OCI-LY1 (cell line): ENCODE measurements around the gene CRHR1.

ENCODE experiments used
- H2AFZ ChIP-seq: fragments of 200-600 bp; sonication (generic), shearing (Covaris generic); 2 replicates; pipeline ENCODE4 v1.6.0; 2014; ENCODE audit warnings: antibody characterized with exemption, mild to moderate bottlenecking, low read length
- H3F3A ChIP-seq: fragments of 200-600 bp; sonication (generic), shearing (Covaris generic); 2 replicates; pipeline ENCODE4 v1.6.0; 2014; ENCODE audit warnings: mild to moderate bottlenecking, antibody characterized with exemption, low read length, moderate library complexity; ENCODE audit not compliant: insufficient read depth
- H3K27ac ChIP-seq: fragments of 200-600 bp; sonication (generic); 2 replicates; pipeline ENCODE4 v1.5.1; 2014; ENCODE audit warnings: low read length, mixed run types, mild to moderate bottlenecking, low read depth; ENCODE audit not compliant: poor library complexity, severe bottlenecking
- H3K27me3 ChIP-seq: fragments of 200-600 bp; sonication (generic); 2 replicates; pipeline ENCODE4 v1.6.0; 2014; ENCODE audit warnings: antibody characterized with exemption, mild to moderate bottlenecking, low read length, moderate library complexity; ENCODE audit not compliant: insufficient read depth
- H3K36me3 ChIP-seq: fragments of 200-600 bp; sonication (generic); 2 replicates; pipeline ENCODE4 v1.6.1; 2014; ENCODE audit warnings: mild to moderate bottlenecking, antibody characterized with exemption, low read length, moderate library complexity, mixed read lengths; ENCODE audit not compliant: insufficient read depth
- H3K4me1 ChIP-seq: fragments of 200-600 bp; sonication (generic); 2 replicates; pipeline ENCODE4 v1.5.1; 2014; ENCODE audit warnings: mild to moderate bottlenecking, low read length, moderate library complexity; ENCODE audit not compliant: insufficient read depth, severe bottlenecking
- H3K4me2 ChIP-seq: fragments of 200-600 bp; sonication (generic), shearing (Covaris generic); 2 replicates; pipeline ENCODE4 v1.6.1; 2014; ENCODE audit warnings: low read length
- H3K4me3 ChIP-seq: fragments of 200-600 bp; sonication (generic); 2 replicates; pipeline ENCODE4 v1.5.1; 2014; ENCODE audit warnings: low read length, low read depth, mild to moderate bottlenecking, mixed read lengths; ENCODE audit not compliant: poor library complexity, severe bottlenecking
- H3K79me2 ChIP-seq: fragments of 200-600 bp; shearing (Covaris generic); 2 replicates; pipeline ENCODE4 v1.6.1; 2016; ENCODE audit warnings: mixed run types, low read length, mixed read lengths; ENCODE audit not compliant: insufficient read depth
- H3K9ac ChIP-seq: fragments of 200-600 bp; sonication (generic), shearing (Covaris generic); 2 replicates; pipeline ENCODE4 v1.6.1; 2014; ENCODE audit warnings: mild to moderate bottlenecking, low read length, mixed read lengths
- H3K9me2 ChIP-seq: fragments of 200-600 bp; sonication (generic), shearing (Covaris generic); 2 replicates; pipeline ENCODE4 v1.6.1; 2014; ENCODE audit warnings: low read depth, mild to moderate bottlenecking, low read length, mixed read lengths
- H3K9me3 ChIP-seq: fragments of 200-600 bp; shearing (Covaris generic); 2 replicates; pipeline ENCODE4 v1.6.1; 2014; ENCODE audit warnings: low read length, mixed read lengths
- H4K20me1 ChIP-seq: fragments of 200-600 bp; sonication (generic), shearing (Covaris generic); 2 replicates; pipeline ENCODE4 v1.6.0; 2016; ENCODE audit warnings: mild to moderate bottlenecking, low read length; ENCODE audit not compliant: insufficient read depth
- EZH2 ChIP-seq: fragments of 200-600 bp; sonication (generic), shearing (Covaris generic); IDR thresholded peaks from 2 replicates; pipeline ENCODE4 v1.8.0; 2017; ENCODE audit warnings: borderline replicate concordance, mixed run types, mild to moderate bottlenecking, antibody characterized with exemption, low read length, moderate library complexity, mixed read lengths
- TF ChIP-seq, protein P1 (sequence below): fragments of 200-600 bp; sonication (generic), shearing (Covaris generic); IDR thresholded peaks from 2 replicates; pipeline ENCODE4 v1.5.1; 2017; ENCODE audit warnings: mild to moderate bottlenecking, antibody characterized with exemption, low read length, moderate library complexity, mixed read lengths

Gene CRHR1

DNA sequence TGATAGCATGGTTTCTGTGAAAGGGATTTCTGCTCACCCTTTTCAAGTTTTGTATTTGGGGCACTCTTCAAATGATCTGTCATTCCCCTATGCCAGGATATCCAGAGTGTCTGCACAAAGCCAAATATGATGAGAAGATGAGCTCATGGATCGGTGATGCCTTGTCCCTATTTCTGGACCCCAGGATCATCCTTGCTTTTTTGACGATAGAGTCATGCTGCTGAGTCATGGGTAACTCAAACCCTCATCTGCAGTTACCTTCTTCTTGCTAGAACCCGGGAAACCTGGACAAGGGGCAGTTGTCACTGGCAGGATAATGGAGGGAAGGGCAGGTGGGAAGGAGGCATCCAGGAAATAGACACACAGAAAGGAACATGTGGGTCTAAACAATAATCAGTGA, 92.4 kb downstream of the CRHR1 start:
- H3K4me2 ChIP-seq: no peak overlapping the region
- no peaks in the 10 kb centered on the region; the same call in 1 of the 2 replicates for H3K27me3 ChIP-seq
- no peaks in the 10 kb centered on the region for H3K36me3 ChIP-seq
- no peak overlapping the region for H3K27ac ChIP-seq
- TF ChIP-seq, protein P1, sequence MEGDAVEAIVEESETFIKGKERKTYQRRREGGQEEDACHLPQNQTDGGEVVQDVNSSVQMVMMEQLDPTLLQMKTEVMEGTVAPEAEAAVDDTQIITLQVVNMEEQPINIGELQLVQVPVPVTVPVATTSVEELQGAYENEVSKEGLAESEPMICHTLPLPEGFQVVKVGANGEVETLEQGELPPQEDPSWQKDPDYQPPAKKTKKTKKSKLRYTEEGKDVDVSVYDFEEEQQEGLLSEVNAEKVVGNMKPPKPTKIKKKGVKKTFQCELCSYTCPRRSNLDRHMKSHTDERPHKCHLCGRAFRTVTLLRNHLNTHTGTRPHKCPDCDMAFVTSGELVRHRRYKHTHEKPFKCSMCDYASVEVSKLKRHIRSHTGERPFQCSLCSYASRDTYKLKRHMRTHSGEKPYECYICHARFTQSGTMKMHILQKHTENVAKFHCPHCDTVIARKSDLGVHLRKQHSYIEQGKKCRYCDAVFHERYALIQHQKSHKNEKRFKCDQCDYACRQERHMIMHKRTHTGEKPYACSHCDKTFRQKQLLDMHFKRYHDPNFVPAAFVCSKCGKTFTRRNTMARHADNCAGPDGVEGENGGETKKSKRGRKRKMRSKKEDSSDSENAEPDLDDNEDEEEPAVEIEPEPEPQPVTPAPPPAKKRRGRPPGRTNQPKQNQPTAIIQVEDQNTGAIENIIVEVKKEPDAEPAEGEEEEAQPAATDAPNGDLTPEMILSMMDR: no peak
- TF ChIP-seq EZH2: no peak
- H3K79me2 ChIP-seq: no peaks in the 10 kb centered on the region
- H3K9ac ChIP-seq: no peak overlapping the region
- no peak overlapping the region for H2AFZ ChIP-seq
- no peaks in the 10 kb centered on the region for H3F3A ChIP-seq
- no peaks in the 10 kb centered on the region for H3K4me1 ChIP-seq
- H4K20me1 ChIP-seq: no peaks in the 10 kb centered on the region
- no peak overlapping the region for H3K4me3 ChIP-seq
- no peaks in the 10 kb centered on the region for H3K9me2 ChIP-seq
- H3K9me3 ChIP-seq: no peaks in the 10 kb centered on the region

DNA sequence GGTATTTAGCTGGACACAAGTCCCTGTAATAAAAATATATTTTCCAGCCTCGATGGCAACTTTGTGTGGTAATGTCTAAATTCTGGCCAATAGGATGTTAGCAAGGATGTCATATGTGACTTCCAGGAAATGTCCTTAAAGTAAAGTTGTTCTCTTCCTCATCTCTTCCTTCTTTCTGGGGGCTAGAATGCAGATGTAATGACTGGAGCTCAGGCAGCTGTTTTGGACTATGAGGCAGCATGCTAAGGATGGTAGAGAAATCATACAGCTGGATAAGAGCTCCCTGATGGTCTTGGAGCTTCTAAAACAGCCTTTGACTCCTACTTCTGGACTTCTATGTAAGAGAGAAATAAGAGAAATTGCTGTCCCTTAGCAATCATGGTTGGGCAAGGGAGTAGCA, 93.3 kb downstream of the CRHR1 start:
- no peak overlapping the region for H3K4me3 ChIP-seq
- no peaks in the 10 kb centered on the region for H3F3A ChIP-seq
- H3K27ac ChIP-seq: no peak overlapping the region
- H3K4me1 ChIP-seq: no peaks in the 10 kb centered on the region
- no peaks in the 10 kb centered on the region for H3K36me3 ChIP-seq
- no peak overlapping the region for H3K4me2 ChIP-seq
- H3K79me2 ChIP-seq: no peaks in the 10 kb centered on the region
- H3K9me2 ChIP-seq: no peaks in the 10 kb centered on the region
- H2AFZ ChIP-seq: no peak overlapping the region
- H3K27me3 ChIP-seq: no peaks in the 10 kb centered on the region
- H3K9me3 ChIP-seq: no peaks in the 10 kb centered on the region
- H4K20me1 ChIP-seq: no peaks in the 10 kb centered on the region
- H3K9ac ChIP-seq: no peak overlapping the region
- TF ChIP-seq EZH2: no peak
- TF ChIP-seq, protein P1: no peak

DNA sequence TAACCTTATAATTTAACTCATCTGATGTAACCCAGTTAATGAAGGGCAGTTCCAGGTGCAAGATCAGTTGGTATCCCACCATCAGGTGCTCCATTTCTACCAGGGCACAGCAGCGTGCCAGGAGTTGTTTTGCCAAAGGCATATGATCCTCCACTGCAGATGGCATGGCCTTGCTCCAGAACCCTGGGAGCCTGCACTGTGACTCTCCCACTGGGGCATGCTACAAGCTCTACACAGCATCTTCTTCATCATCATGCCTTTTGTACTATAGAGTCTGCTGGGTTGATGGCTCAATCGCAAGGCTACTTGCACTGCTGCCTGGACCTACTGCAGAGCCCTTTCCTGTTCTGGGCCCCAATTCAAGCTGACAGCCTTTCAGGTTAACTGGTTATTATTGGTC, 98.9 kb downstream of the CRHR1 start:
- TF ChIP-seq, protein P1: no peak
- no peak for TF ChIP-seq EZH2
- Histone ChIP-seq H3K36me3 (no peaks in the 10 kb centered on the region), H2AFZ (no peak overlapping the region), H3K4me1 (no peaks in the 10 kb centered on the region), H3F3A (no peaks in the 10 kb centered on the region), H3K4me2 (no peak overlapping the region), H3K79me2 (no peaks in the 10 kb centered on the region), H4K20me1 (no peaks in the 10 kb centered on the region), H3K9me2 (no peaks in the 10 kb centered on the region), H3K27me3 (0 out of 2 replicates have a peak, but pooled peaks cover 5% of the 10 kb centered on the region), H3K27ac (no peak overlapping the region), H3K9me3 (no peaks in the 10 kb centered on the region), H3K9ac (no peak overlapping the region), H3K4me3 (no peak overlapping the region)
